CD4-positive, alpha-beta T cell treated with Interleukin-15 for 1 hour (primary cell): ENCODE data around the gene TARS1.
"Not testable (repeated sequence)": the region's sequence is repeated elsewhere in the genome, so short reads cannot be mapped to it uniquely, and the experiment has no call there.

ENCODE experiments used
- DNase-seq: peaks from one replicate; pipeline ENCODE4 v3.0.0-alpha.2; 2020

The TARS1 gene

GRCh38 chr5:33489481-33490067, 48.8 kb downstream of the TARS1 start:
- no peak for DNase-seq

- no peak for DNase-seq
These were observed 49.4 kb downstream of the TARS1 start for GRCh38 chr5:33490071-33490665.

GRCh38 chr5:33491941-33492340, 51.2 kb downstream of the TARS1 start:
- DNase-seq = no peak

- DNase-seq = no peak
These were observed 53.7 kb downstream of the TARS1 start for GRCh38 chr5:33494466-33494865.

- DNase-seq = no peak
These were observed 60.5 kb downstream of the TARS1 start for GRCh38 chr5:33501260-33501659.

GRCh38 chr5:33501899-33502298, 61.1 kb downstream of the TARS1 start:
- no peak for DNase-seq

- no peak for DNase-seq
These were observed 63.8 kb downstream of the TARS1 start for GRCh38 chr5:33504570-33504969.

- DNase-seq = no peak
These were observed 66.7 kb downstream of the TARS1 start for GRCh38 chr5:33507426-33507825.

GRCh38 chr5:33509036-33509435, 68.3 kb downstream of the TARS1 start:
- DNase-seq = no peak

- no peak for DNase-seq
These were observed 72.9 kb downstream of the TARS1 start for GRCh38 chr5:33513462-33514185.

GRCh38 chr5:33515366-33515765, 74.6 kb downstream of the TARS1 start:
- DNase-seq = not testable (repeated sequence)

GRCh38 chr5:33516421-33516820, 75.7 kb downstream of the TARS1 start:
- no peak for DNase-seq
